ENCODE results near the gene SLC2A3. TPM values are rescaled to one million over a fixed set of nuclear protein-coding genes. Genes with fewer than 3 reads are reported as not detected.
"Not testable (repeated sequence)": the region's sequence is repeated elsewhere in the genome, so short reads cannot be mapped to it uniquely, and the experiment has no call there.

SLC2A3 gene
- total RNA-seq, 4 donors from 2014 or later, result 3.8 to 9.9 (median 4.4) TPM

DNA sequence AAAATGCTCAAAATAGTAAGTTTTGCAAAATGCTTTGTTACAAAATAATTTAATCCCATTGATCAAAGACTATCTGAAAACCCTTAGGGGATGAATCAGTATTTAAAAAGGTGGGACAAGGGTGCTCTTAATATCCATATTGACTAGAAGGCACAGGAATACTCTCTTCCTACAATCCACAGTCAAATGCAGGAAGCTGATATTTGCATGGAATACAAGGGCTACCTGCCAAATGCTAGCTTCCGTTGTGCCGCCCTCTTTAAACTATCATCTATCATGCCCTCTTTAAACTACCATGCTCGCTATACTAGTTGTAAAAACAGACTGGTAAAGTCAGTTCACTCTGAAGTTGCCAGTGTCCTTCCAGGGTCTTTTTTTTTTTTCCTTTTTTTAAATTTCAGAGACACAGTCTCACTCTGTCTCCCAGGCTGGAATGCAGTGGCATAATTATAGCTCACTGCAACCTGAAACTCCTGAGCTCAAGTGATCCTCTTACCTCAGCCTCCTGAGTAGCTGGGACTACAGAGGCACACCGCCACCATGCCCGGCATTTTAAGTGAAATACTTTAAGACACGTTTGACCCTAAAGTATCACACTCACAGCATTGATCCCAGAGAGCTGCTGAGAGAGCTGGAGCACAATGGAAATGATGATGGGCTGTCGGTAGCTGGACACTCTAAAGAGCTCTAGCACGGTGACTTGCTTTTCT is 6.7 kb downstream of the SLC2A3 start:
- no peaks in the 10 kb centered on the region for H3K27me3 ChIP-seq
- peaks cover 0 to 39% (median 0%) of the 10 kb centered on the region in 3 donors for H3K4me1 ChIP-seq
- no peak overlapping the region for H3K27ac ChIP-seq
- no peak for DNase-seq
- H3K9me3 ChIP-seq, result no peaks in the 10 kb centered on the region
- no peak for TF ChIP-seq POLR2A (IDR thresholded peaks at IDR 0.05)
- TF ChIP-seq, protein P1, sequence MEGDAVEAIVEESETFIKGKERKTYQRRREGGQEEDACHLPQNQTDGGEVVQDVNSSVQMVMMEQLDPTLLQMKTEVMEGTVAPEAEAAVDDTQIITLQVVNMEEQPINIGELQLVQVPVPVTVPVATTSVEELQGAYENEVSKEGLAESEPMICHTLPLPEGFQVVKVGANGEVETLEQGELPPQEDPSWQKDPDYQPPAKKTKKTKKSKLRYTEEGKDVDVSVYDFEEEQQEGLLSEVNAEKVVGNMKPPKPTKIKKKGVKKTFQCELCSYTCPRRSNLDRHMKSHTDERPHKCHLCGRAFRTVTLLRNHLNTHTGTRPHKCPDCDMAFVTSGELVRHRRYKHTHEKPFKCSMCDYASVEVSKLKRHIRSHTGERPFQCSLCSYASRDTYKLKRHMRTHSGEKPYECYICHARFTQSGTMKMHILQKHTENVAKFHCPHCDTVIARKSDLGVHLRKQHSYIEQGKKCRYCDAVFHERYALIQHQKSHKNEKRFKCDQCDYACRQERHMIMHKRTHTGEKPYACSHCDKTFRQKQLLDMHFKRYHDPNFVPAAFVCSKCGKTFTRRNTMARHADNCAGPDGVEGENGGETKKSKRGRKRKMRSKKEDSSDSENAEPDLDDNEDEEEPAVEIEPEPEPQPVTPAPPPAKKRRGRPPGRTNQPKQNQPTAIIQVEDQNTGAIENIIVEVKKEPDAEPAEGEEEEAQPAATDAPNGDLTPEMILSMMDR (IDR thresholded peaks at IDR 0.05), result no peak
- no peak overlapping the region for H3K4me3 ChIP-seq
- intact Hi-C loops (cut with DNase I), result no loop called here
- H3K36me3 ChIP-seq, result peaks cover 0 to 79% (median 14%) of the 10 kb centered on the region in 3 donors
- 69 to 74% methylated on average over 5 to 8 of the region's 8 CpGs for WGBS, 2 donors

DNA sequence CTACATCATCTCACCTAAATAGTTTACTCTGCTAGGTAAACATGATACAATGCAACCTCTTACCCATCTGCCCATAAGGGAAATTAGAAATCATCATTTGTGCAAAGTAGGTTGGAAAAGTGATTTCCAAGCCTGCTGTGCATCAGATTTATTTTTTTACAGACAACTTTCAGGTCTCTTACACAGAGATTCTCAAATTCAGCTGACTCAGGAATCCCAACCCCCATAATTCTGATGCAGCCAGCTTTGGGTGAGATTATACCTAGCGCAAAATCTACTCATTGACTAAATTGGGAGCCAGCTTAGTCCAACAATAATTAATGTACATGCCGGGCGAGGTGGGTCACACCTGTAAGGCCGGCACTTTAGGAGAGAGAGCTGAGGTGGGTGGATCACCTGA is 8.5 kb downstream of the SLC2A3 start:
- DNase-seq, result no peak
- no peaks in the 10 kb centered on the region for H3K9me3 ChIP-seq
- TF ChIP-seq, protein P1 (IDR thresholded peaks at IDR 0.05), result no peak
- no peak for TF ChIP-seq POLR2A (IDR thresholded peaks at IDR 0.05)
- no peaks in the 10 kb centered on the region for H3K27me3 ChIP-seq
- no peak overlapping the region for H3K4me3 ChIP-seq
- H3K36me3 ChIP-seq, result peaks cover 0 to 89% (median 19%) of the 10 kb centered on the region in 3 donors
- peaks cover 0 to 21% (median 0%) of the 10 kb centered on the region in 3 donors for H3K4me1 ChIP-seq
- no peak overlapping the region for H3K27ac ChIP-seq
- intact Hi-C loops (cut with DNase I), result no loop called here
- 91 to 92% methylated on average over 4 of the region's 4 CpGs for WGBS, 2 donors

DNA sequence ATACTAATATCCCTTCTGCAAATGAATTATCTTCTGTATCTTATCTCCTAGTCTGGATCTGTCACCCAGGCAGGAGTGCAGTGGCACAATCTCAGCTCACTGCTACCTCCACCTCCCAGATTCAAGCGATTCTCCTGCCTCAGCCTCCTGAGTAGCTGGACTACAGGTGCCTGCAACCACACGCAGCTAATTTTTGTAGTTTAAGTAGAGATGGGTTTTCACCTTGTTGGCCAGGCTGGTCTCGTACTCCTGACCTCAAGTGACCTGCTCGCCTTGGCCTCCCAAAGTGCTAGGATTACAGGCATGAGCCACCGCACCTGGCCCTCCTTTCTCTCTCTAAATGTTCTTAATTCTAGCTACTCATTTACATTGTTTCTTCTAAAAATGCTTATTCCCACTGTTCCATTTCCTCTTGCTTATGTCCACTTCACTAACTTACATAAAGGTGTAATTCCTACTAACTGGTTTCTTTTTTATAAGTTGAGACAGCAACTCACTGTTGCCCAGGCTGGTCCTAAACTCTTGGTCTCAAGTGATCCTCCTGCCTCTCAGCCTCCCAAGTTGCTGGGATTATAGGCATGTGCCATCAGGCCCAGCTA is 9.8 kb downstream of the SLC2A3 start:
- H3K4me3 ChIP-seq; H3K27ac ChIP-seq; H3K27me3 ChIP-seq; DNase-seq; H3K9me3 ChIP-seq; intact Hi-C loops (cut with DNase I): not testable (repeated sequence)
- peaks cover 0 to 21% (median 0%) of the 10 kb centered on the region in 3 donors for H3K4me1 ChIP-seq
- WGBS, 2 donors, result 92 to 97% methylated on average over 5 of the region's 5 CpGs
- peaks cover 0 to 89% (median 19%) of the 10 kb centered on the region in 3 donors for H3K36me3 ChIP-seq

DNA sequence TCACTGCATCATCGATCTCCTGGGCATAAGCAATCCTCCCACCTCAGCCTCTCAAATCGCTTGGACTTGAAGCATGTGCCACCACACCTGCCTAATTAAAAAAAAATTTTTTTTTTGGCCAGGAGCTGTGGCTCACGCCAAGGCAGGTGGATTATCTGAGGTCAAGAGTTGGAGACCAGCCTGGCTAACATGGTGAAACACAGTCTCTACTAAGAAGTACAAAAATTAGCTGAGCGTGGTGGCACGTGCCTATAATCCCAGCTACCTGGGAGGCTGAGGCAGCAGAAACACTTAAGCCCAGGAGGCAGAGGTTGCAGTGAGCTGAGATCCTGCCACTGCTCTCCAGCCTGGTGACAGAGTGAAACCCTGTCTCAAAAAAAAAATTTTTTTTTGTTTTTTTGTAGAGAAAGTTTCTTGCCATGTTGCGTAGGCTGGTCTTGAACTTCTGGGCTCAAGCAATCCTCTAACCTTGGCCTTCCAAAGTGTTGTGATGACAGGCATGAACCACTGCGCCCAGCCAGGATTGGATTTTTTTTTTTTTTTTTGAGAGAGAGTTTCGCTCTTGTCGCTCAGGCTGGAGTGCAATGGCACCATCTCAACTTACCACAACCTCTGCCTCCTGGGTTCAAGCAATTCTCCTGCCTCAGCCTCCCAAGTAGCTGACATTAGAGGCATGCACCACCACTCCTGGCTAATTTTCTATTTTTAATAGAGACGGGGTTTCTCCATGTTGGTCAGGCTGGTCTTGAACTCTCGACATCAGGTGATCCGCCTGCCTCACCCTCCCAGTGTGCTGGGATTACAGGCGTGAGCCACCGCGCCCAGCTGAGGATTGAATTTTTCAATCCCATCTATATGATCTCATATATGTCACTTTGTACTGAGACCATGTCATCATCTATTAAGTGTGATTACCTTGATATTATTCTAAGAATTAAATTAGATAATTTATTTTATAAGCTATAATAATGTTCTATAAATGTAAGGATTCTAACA is 12.4 kb downstream of the SLC2A3 start:
- Histone ChIP-seq H3K4me1 (peaks cover 0 to 10% (median 0%) of the 10 kb centered on the region in 3 donors), H3K27me3 (no peaks in the 10 kb centered on the region), H3K4me3 (no peak overlapping the region), H3K27ac (no peak overlapping the region), H3K9me3 (no peaks in the 10 kb centered on the region), H3K36me3 (peaks cover 0 to 84% (median 16%) of the 10 kb centered on the region in 3 donors)
- TF ChIP-seq POLR2A (IDR thresholded peaks at IDR 0.05), result no peak
- TF ChIP-seq, protein P1 (IDR thresholded peaks at IDR 0.05), result no peak
- no peak for DNase-seq
- intact Hi-C loops (cut with DNase I), result no loop called here
- 87 to 96% methylated on average over 13 to 15 of the region's 15 CpGs for WGBS, 2 donors

DNA sequence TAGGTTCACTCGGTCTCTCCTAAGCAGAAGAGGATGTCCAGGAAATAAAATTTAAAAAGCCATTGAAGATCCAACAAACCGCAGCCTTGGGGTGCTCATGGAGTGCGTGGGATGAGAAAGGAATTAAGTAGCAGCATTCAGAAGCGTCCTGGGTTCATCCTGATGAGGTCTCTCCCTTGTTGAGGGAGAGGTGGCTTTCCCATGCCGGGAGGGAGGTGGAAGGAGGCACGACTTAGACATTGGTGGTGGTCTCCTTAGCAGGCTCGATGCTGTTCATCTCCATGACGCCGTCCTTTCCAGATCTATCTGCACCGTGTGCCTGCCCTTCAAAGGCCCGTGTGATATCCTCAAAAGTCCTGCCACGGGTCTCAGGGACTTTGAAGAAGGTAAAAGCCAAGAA is 14.8 kb downstream of the SLC2A3 start:
- intact Hi-C loops (cut with DNase I); H3K27me3 ChIP-seq; DNase-seq; H3K4me3 ChIP-seq; H3K27ac ChIP-seq; H3K9me3 ChIP-seq; H3K4me1 ChIP-seq: not testable (repeated sequence)
- whole genome bisulfite sequencing, 2 donors, result 72 to 81% methylated on average over 2 to 6 of the region's 12 CpGs
- peaks cover 0 to 63% (median 16%) of the 10 kb centered on the region in 3 donors for H3K36me3 ChIP-seq

DNA sequence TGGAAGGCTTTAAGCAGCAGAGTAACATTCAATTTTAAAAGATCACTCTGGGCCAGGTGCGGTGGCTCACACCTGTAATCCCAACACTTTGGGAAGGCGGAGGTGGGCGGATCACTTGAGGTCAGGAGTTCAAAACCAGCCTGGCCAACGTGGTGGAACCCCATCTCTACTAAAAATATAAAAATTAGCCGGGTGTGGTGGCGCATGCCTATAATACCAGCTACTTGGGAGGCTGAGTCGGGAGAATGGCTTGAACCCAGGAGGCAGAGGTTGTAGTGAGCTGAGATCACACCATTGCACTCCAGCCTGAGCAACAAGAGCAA is 17.8 kb downstream of the SLC2A3 start:
- intact Hi-C loops (cut with DNase I); H3K4me3 ChIP-seq; H3K9me3 ChIP-seq; DNase-seq; H3K4me1 ChIP-seq; H3K27me3 ChIP-seq; H3K27ac ChIP-seq: not testable (repeated sequence)
- 84 to 91% methylated on average over 6 to 7 of the region's 7 CpGs for WGBS, 2 donors
- H3K36me3 ChIP-seq, result peaks cover 0 to 42% (median 5%) of the 10 kb centered on the region in 3 donors

Measured in esophagus squamous epithelium (tissue), 5 donors.